HCT116 (cell line): Measurements from ENCODE around the gene MYBL2. TPM values are rescaled to one million over a fixed set of nuclear protein-coding genes. Genes with fewer than 3 reads are reported as not detected.
A peak's percentile ranks its signal among the peaks of the same experiment; 100 is the strongest.

Source experiments
- ATAC-seq: fragments of 200-7000 bp; cut with Tn5 transposase; 2 replicates; pipeline ENCODE4 v1.9.1; 2020; ENCODE audit warnings: mild to moderate bottlenecking, moderate library complexity
- BruUV-seq: library from RNA; stranded (reverse); fragments of 400-500 nt; replicated peaks from 2 replicates; lab custom pipeline; 2021; lab: Mats Ljungman, UMichigan
- CTCF ChIA-PET: fragments of 300-600 bp; sonication (Branson Sonifier 250); formaldehyde crosslinking; loops from one replicate; lab custom pipeline; 2021; ENCODE audit warnings: antibody characterized with exemption; lab: Charles Lee
- POLR2A ChIA-PET: fragments of 300-600, 350-600 bp; sonication (Branson Sonifier 250); formaldehyde crosslinking; loops from one replicate; lab custom pipeline; 2021; ENCODE audit warnings: antibody characterized with exemption; lab: Charles Lee
- RAD21 ChIA-PET, 2 experiments: fragments of 300-600 bp; sonication (Branson Sonifier 250); formaldehyde crosslinking; loops; one replicate each; lab custom pipeline; 2023; ENCODE audit warnings: low total read pairs in 2 of 2; ENCODE audit not compliant: uncharacterized antibody in 2 of 2, unreplicated experiment in 2 of 2, low non-redundant PET in 1 of 2; lab: Charles Lee
- DNase-seq: peaks from one replicate; pipeline ENCODE4 v3.0.0-alpha.2; 2010; ENCODE audit warnings: low read depth, low spot score
- H2AFZ ChIP-seq: fragments of 200-600 bp; shearing (Covaris generic), sonication (generic); 2 replicates; pipeline ENCODE4 v1.6.1; 2017; ENCODE audit warnings: low read depth, mixed run types, mixed read lengths, antibody characterized with exemption, low read length; ENCODE audit not compliant: poor library complexity, severe bottlenecking
- H3K27ac ChIP-seq: 2 replicates; pipeline ENCODE4 v1.5.1; 2012; ENCODE audit warnings: low read depth, low read length
- H3K27me3 ChIP-seq: fragments of 200-600 bp; sonication (generic); 2 replicates; pipeline ENCODE4 v1.6.1; 2016; ENCODE audit warnings: mixed run types, low read length, mixed read lengths; ENCODE audit not compliant: insufficient read depth
- H3K36me3 ChIP-seq, 2 experiments: fragments of 200-500 bp in 1 of 2; fragments of 200-600 bp in 1 of 2; sonication (Bioruptor generic) in 1 of 2; sonication (generic) in 1 of 2; 2 replicates each; pipeline versions ENCODE4 v1.5.1 to v1.6.1; 2014 to 2016; ENCODE audit warnings: low read length in 2 of 2, inconsistent platforms in 1 of 2, mixed read lengths in 1 of 2, mixed run types in 1 of 2; ENCODE audit not compliant: insufficient read depth in 2 of 2, control insufficient read depth in 1 of 2
- H3K4me1 ChIP-seq, 2 experiments: fragments of 200-600 bp in 1 of 2; sonication (generic) in 1 of 2; 2 replicates each; pipeline versions ENCODE4 v1.5.1 to v1.6.1; 2012 to 2017; ENCODE audit warnings: low read length in 2 of 2, inconsistent platforms in 1 of 2, mild to moderate bottlenecking in 1 of 2, mixed read lengths in 1 of 2, mixed run types in 1 of 2, moderate library complexity in 1 of 2; ENCODE audit not compliant: insufficient read depth in 2 of 2, control insufficient read depth in 1 of 2
- H3K4me2 ChIP-seq: fragments of 200-600 bp; sonication (generic); 2 replicates; pipeline ENCODE4 v1.6.1; 2017; ENCODE audit warnings: mixed run types, low read length, mixed read lengths
- H3K4me3 ChIP-seq, 2 experiments: fragments of 200-600 bp in 1 of 2; sonication (generic) in 1 of 2; replicated peaks in 1 of 2; 2 replicates each; pipeline ENCODE4 v1.5.1; 2011 to 2016; ENCODE audit warnings: low read length in 2 of 2, control low read depth in 1 of 2, low read depth in 1 of 2, mild to moderate bottlenecking in 1 of 2, mixed read lengths in 1 of 2, mixed run types in 1 of 2
- H3K79me2 ChIP-seq: fragments of 200-600 bp; sonication (generic); 2 replicates; pipeline ENCODE4 v1.6.1; 2017; ENCODE audit warnings: mild to moderate bottlenecking, mixed run types, low read length, moderate library complexity, mixed read lengths; ENCODE audit not compliant: insufficient read depth
- H3K9ac ChIP-seq: fragments of 200-600 bp; sonication (generic); 2 replicates; pipeline ENCODE4 v1.6.1; 2016; ENCODE audit warnings: low read length, mixed read lengths
- H3K9me2 ChIP-seq: fragments of 200-600 bp; sonication (generic), shearing (Covaris generic); 2 replicates; pipeline ENCODE4 v1.6.1; 2017; ENCODE audit warnings: mixed run types, mild to moderate bottlenecking, moderate library complexity; ENCODE audit not compliant: insufficient read depth
- H3K9me3 ChIP-seq, 2 experiments: fragments of 200-500 bp in 1 of 2; fragments of 200-600 bp in 1 of 2; sonication (Bioruptor generic) in 1 of 2; sonication (generic) in 1 of 2; 2 replicates each; pipeline ENCODE4 v1.6.1; 2014 to 2017; ENCODE audit warnings: low read length in 2 of 2, mixed read lengths in 2 of 2, inconsistent platforms in 1 of 2, low read depth in 1 of 2, mild to moderate bottlenecking in 1 of 2, mixed run types in 1 of 2, moderate library complexity in 1 of 2; ENCODE audit not compliant: control insufficient read depth in 1 of 2, insufficient read depth in 1 of 2
- H4K20me1 ChIP-seq: fragments of 200-600 bp; sonication (generic), shearing (Covaris generic); 2 replicates; pipeline ENCODE4 v1.6.1; 2017; ENCODE audit warnings: mixed run types, mild to moderate bottlenecking, moderate library complexity; ENCODE audit not compliant: insufficient read depth
- FOSL1 ChIP-seq: IDR thresholded peaks from 2 replicates; pipeline ENCODE4 v1.6.1; 2012; ENCODE audit warnings: low read depth
- SIN3A ChIP-seq: IDR thresholded peaks from 2 replicates; pipeline ENCODE4 v1.6.1; 2012; ENCODE audit warnings: low read depth
- TCF7L2 ChIP-seq: IDR thresholded peaks from 2 replicates; pipeline ENCODE4 v1.7.0; 2011; ENCODE audit warnings: borderline replicate concordance, inconsistent platforms; ENCODE audit not compliant: insufficient read depth, insufficient read length; ENCODE audit errors: extremely low read depth
- intact Hi-C: fragments of 100-400 bp; cut with micrococcal nuclease; formaldehyde crosslinking; loops from 2 replicates; pipeline ENCODE4 v1.10.0; 2022
- total RNA-seq: library from RNA; stranded (reverse); gene quantifications from one replicate; pipeline ENCODE4 v1.2.1, GENCODE V29; 2021; ENCODE audit not compliant: unreplicated experiment
- TF ChIP-seq, protein P1 (sequence below): IDR thresholded peaks from 2 replicates; pipeline ENCODE4 v1.6.1; 2011; ENCODE audit warnings: mild to moderate bottlenecking, low read length, moderate library complexity; ENCODE audit not compliant: insufficient replicate concordance; ENCODE audit errors: extremely low read depth
- TF ChIP-seq, protein P2 (sequence below), 3 experiments: fragments of 200-600 bp in 1 of 3; sonication (generic) in 1 of 3; IDR thresholded peaks in 2 of 3; conservative IDR thresholded peaks in 1 of 3; 2 replicates each; pipeline ENCODE4 v1.5.1; 2012 to 2017; ENCODE audit warnings: low read depth in 2 of 3, low read length in 2 of 3, antibody characterized with exemption in 1 of 3, borderline replicate concordance in 1 of 3, control low read depth in 1 of 3, mild to moderate bottlenecking in 1 of 3, mixed read lengths in 1 of 3, mixed run types in 1 of 3, moderate library complexity in 1 of 3; ENCODE audit not compliant: insufficient read depth in 1 of 3

Gene MYBL2
- total RNA-seq, 1 experiment from 2014 or later, result 92.1 TPM

DNA sequence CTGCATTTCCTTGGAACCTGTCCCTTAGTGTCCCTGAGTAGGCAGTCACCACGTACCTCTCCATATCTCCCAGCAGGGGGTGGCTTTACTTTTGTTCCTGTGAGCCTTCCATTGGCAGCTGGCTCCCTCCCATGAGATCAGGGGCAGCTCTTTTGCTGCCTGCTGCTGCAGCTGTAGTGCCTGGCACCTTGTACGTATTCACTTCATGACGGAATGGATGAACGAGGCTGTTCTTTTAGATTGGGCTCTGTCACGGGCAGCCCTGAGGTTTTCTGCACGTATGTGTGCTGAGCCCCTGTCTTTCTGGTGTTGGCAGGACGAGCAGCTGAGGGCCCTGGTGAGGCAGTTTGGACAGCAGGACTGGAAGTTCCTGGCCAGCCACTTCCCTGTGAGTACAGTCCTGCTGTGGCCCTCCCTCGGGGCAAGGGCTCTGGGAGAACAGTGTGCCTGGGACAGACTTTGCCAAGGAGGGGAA is 14.6 kb downstream of the MYBL2 start:
- Histone ChIP-seq H4K20me1 (peaks cover 2% of the 10 kb centered on the region; the same call in 1 of the 2 replicates), H3K79me2 (peaks cover 52% of the 10 kb centered on the region), H3K4me3 (no peak overlapping the region), H3K27me3 (no peaks in the 10 kb centered on the region), H3K9me3 (no peaks in the 10 kb centered on the region), H3K36me3 (peaks cover 7 to 28% of the 10 kb centered on the region in 2 experiments; a peak in 2 of 4 replicates), H3K9ac (no peak overlapping the region), H3K9me2 (no peaks in the 10 kb centered on the region), H3K4me2 (no peak overlapping the region), H3K4me1 (no peaks in the 10 kb centered on the region), H3K27ac (no peak overlapping the region), H2AFZ (no peak overlapping the region)
- TF ChIP-seq, protein P1, sequence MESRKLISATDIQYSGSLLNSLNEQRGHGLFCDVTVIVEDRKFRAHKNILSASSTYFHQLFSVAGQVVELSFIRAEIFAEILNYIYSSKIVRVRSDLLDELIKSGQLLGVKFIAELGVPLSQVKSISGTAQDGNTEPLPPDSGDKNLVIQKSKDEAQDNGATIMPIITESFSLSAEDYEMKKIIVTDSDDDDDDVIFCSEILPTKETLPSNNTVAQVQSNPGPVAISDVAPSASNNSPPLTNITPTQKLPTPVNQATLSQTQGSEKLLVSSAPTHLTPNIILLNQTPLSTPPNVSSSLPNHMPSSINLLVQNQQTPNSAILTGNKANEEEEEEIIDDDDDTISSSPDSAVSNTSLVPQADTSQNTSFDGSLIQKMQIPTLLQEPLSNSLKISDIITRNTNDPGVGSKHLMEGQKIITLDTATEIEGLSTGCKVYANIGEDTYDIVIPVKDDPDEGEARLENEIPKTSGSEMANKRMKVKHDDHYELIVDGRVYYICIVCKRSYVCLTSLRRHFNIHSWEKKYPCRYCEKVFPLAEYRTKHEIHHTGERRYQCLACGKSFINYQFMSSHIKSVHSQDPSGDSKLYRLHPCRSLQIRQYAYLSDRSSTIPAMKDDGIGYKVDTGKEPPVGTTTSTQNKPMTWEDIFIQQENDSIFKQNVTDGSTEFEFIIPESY, result no peak
- TF ChIP-seq TCF7L2 (no peak), FOSL1 (no peak), SIN3A (no peak)
- TF ChIP-seq, protein P2, sequence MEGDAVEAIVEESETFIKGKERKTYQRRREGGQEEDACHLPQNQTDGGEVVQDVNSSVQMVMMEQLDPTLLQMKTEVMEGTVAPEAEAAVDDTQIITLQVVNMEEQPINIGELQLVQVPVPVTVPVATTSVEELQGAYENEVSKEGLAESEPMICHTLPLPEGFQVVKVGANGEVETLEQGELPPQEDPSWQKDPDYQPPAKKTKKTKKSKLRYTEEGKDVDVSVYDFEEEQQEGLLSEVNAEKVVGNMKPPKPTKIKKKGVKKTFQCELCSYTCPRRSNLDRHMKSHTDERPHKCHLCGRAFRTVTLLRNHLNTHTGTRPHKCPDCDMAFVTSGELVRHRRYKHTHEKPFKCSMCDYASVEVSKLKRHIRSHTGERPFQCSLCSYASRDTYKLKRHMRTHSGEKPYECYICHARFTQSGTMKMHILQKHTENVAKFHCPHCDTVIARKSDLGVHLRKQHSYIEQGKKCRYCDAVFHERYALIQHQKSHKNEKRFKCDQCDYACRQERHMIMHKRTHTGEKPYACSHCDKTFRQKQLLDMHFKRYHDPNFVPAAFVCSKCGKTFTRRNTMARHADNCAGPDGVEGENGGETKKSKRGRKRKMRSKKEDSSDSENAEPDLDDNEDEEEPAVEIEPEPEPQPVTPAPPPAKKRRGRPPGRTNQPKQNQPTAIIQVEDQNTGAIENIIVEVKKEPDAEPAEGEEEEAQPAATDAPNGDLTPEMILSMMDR (IDR thresholded peaks at IDR 0.05 in 2 of 3, conservative IDR thresholded peaks at IDR 0.05 in 1 of 3; ENCODE audit: borderline replicate concordance in 1 of 3, insufficient read depth in 1 of 3, low read depth in 2 of 3, low read length in 2 of 3), result peak in 1 of 3 experiments; percentile 19; a peak in 1 of 6 replicates
- ATAC-seq, result no peak
- intact Hi-C loops, result no loop called here
- ChIA-PET RAD21 (no interaction called here), POLR2A (no interaction called here), CTCF (interaction anchor here (0.6 kb wide), 1 partner anchor 236 kb away, joined by 3 read pairs; no protein-coding TSS in a partner anchor)
- BruUV-seq, result no TSS peak
- no peak for DNase-seq
